Measurements from ENCODE around the gene ATG14. TPM values are rescaled to one million over a fixed set of nuclear protein-coding genes. Genes with fewer than 3 reads are reported as not detected.

The ATG14 gene
- total RNA-seq, 2 experiments from 2014 or later: 5.3 to 6.1 TPM

Other genes with a start within 250 kb of the ATG14 start
- gene DLGAP5, start 220.2 kb downstream of the ATG14 start, total RNA-seq: 100 to 1,000 TPM; 109 to 117 TPM
- gene FBXO34, start 140.4 kb downstream of the ATG14 start, total RNA-seq: 10 to 100 TPM; 23.0 to 23.6 TPM
- gene TBPL2, start 28.8 kb upstream of the ATG14 start, total RNA-seq: not detected
- gene KTN1, start 168.4 kb upstream of the ATG14 start, total RNA-seq: 10 to 100 TPM; 85.8 to 93.3 TPM

All from activated CD4-positive, alpha-beta T cell treated with anti-CD3 and anti-CD28 coated beads, Interleukin-2, amount 10 ng/mL, durations not matched to agents 7 days and 5 days (primary cell).